WTC11 (cell line): ENCODE results near the gene GPX4. TPM values are rescaled to one million over a fixed set of nuclear protein-coding genes. Genes with fewer than 3 reads are reported as not detected.

Experiments
- ATAC-seq: fragments of 200-7000 bp; cut with Tn5 transposase; 2 replicates; pipeline ENCODE4 v1.10.0; 2021; ENCODE audit warnings: mild to moderate bottlenecking, moderate library complexity
- CTCF ChIA-PET: fragments of 300-600 bp; sonication (Branson Sonifier 250); formaldehyde crosslinking; loops from one replicate; lab custom pipeline; 2021; ENCODE audit warnings: antibody characterized with exemption; lab: Charles Lee
- POLR2A ChIA-PET: fragments of 350-600 bp; sonication (Branson Sonifier 250); formaldehyde crosslinking; loops from one replicate; lab custom pipeline; 2021; ENCODE audit warnings: antibody characterized with exemption; lab: Charles Lee
- DNase-seq: peaks from one replicate; pipeline ENCODE4 v3.0.0; 2021; ENCODE audit warnings: low spot score
- H3K27ac Mint-ChIP-seq: 2 replicates; pipeline ENCODE4 v1.8.0; 2021; ENCODE audit warnings: mixed read lengths
- H3K27me3 Mint-ChIP-seq: 2 replicates; pipeline ENCODE4 v1.8.0; 2021; ENCODE audit warnings: low read depth, mild to moderate bottlenecking, moderate library complexity, mixed read lengths
- H3K36me3 Mint-ChIP-seq: 2 replicates; pipeline ENCODE4 v1.8.0; 2021; ENCODE audit warnings: mixed read lengths
- H3K4me1 Mint-ChIP-seq: 2 replicates; pipeline ENCODE4 v1.8.0; 2022; ENCODE audit warnings: mixed read lengths
- H3K4me3 Mint-ChIP-seq: 2 replicates; pipeline ENCODE4 v1.8.0; 2021; ENCODE audit warnings: mild to moderate bottlenecking, moderate library complexity, mixed read lengths
- H3K9me3 Mint-ChIP-seq: 2 replicates; pipeline ENCODE4 v1.8.0; 2021; ENCODE audit warnings: mixed read lengths
- FOXP1 ChIP-seq: sonication (generic); formaldehyde crosslinking; IDR thresholded peaks from 2 replicates; pipeline ENCODE4 v1.8.0; 2022; ENCODE audit warnings: missing genetic modification reagents, mild to moderate bottlenecking, moderate library complexity, borderline replicate concordance
- GABPB1 ChIP-seq: sonication (generic); formaldehyde crosslinking; IDR thresholded peaks from 2 replicates; pipeline ENCODE4 v1.8.1; 2023; ENCODE audit warnings: mild to moderate bottlenecking, missing genetic modification reagents
- GRHL2 ChIP-seq: fragments of 250-450 bp; sonication (Bioruptor Pico); IDR thresholded peaks from 2 replicates; pipeline ENCODE4 v1.8.0; 2022; ENCODE audit warnings: mild to moderate bottlenecking, moderate library complexity; ENCODE audit not compliant: insufficient replicate concordance, severe bottlenecking
- HMGA2 ChIP-seq: fragments of 250-450 bp; sonication (Bioruptor Pico); IDR thresholded peaks from 2 replicates; pipeline ENCODE4 v1.4.0; 2021; ENCODE audit warnings: mild to moderate bottlenecking, moderate library complexity
- NFE2L1 ChIP-seq: sonication (generic); formaldehyde crosslinking; IDR thresholded peaks from 2 replicates; pipeline ENCODE4 v1.8.1; 2023; ENCODE audit warnings: missing genetic modification reagents
- NFYB ChIP-seq: sonication (generic); formaldehyde crosslinking; conservative IDR thresholded peaks from 2 replicates; pipeline ENCODE4 v1.8.0; 2022; ENCODE audit warnings: low read depth, missing genetic modification reagents
- NR1H2 ChIP-seq: sonication (generic); formaldehyde crosslinking; IDR thresholded peaks from 2 replicates; pipeline ENCODE4 v1.9.0; 2021; ENCODE audit warnings: mild to moderate bottlenecking, moderate library complexity, missing genetic modification reagents
- RORB ChIP-seq: fragments of 250-450 bp; sonication (Bioruptor Pico); IDR thresholded peaks from 2 replicates; pipeline ENCODE4 v1.9.0; 2021; ENCODE audit warnings: mild to moderate bottlenecking
- ZNF263 ChIP-seq: sonication (generic); formaldehyde crosslinking; IDR thresholded peaks from 2 replicates; pipeline ENCODE4 v1.8.1; 2022; ENCODE audit warnings: low read depth, mild to moderate bottlenecking, moderate library complexity, missing genetic modification reagents
- total RNA-seq: library from RNA; stranded (reverse); gene quantifications from 3 replicates; pipeline ENCODE4 v1.2.3, GENCODE V29; 2021
- TF ChIP-seq, protein P1 (sequence below): sonication (generic); formaldehyde crosslinking; conservative IDR thresholded peaks from 2 replicates; pipeline ENCODE4 v1.8.1; 2023; ENCODE audit warnings: mild to moderate bottlenecking, low read depth, missing genetic modification reagents, moderate library complexity
- TF ChIP-seq, protein P2 (sequence below): fragments of 250-450 bp; sonication (Bioruptor Pico); conservative IDR thresholded peaks from 2 replicates; pipeline ENCODE4 v1.9.0; 2021; ENCODE audit warnings: mild to moderate bottlenecking
- TF ChIP-seq, protein P3 (sequence below): sonication (generic); formaldehyde crosslinking; IDR thresholded peaks from 2 replicates; pipeline ENCODE4 v1.8.1; 2023; ENCODE audit warnings: mild to moderate bottlenecking, missing genetic modification reagents
- TF ChIP-seq, protein P4 (sequence below): sonication (generic); formaldehyde crosslinking; IDR thresholded peaks from 2 replicates; pipeline ENCODE4 v1.8.1; 2023; ENCODE audit warnings: mild to moderate bottlenecking, moderate library complexity, missing genetic modification reagents
- TF ChIP-seq, protein P5 (sequence below): sonication (generic); formaldehyde crosslinking; IDR thresholded peaks from 2 replicates; pipeline ENCODE4 v1.8.0; 2022; ENCODE audit warnings: missing genetic modification reagents
- TF ChIP-seq, protein P6 (sequence below): sonication (generic); formaldehyde crosslinking; IDR thresholded peaks from 2 replicates; pipeline ENCODE4 v1.8.1; 2022; ENCODE audit warnings: mild to moderate bottlenecking, missing genetic modification reagents, moderate library complexity, borderline replicate concordance
- TF ChIP-seq, protein P7 (sequence below): sonication (generic); formaldehyde crosslinking; IDR thresholded peaks from 2 replicates; pipeline ENCODE4 v1.8.0; 2022; ENCODE audit warnings: mild to moderate bottlenecking, missing genetic modification reagents

GPX4 gene
- total RNA-seq, 1 experiment from 2014 or later = 363 TPM

DNA sequence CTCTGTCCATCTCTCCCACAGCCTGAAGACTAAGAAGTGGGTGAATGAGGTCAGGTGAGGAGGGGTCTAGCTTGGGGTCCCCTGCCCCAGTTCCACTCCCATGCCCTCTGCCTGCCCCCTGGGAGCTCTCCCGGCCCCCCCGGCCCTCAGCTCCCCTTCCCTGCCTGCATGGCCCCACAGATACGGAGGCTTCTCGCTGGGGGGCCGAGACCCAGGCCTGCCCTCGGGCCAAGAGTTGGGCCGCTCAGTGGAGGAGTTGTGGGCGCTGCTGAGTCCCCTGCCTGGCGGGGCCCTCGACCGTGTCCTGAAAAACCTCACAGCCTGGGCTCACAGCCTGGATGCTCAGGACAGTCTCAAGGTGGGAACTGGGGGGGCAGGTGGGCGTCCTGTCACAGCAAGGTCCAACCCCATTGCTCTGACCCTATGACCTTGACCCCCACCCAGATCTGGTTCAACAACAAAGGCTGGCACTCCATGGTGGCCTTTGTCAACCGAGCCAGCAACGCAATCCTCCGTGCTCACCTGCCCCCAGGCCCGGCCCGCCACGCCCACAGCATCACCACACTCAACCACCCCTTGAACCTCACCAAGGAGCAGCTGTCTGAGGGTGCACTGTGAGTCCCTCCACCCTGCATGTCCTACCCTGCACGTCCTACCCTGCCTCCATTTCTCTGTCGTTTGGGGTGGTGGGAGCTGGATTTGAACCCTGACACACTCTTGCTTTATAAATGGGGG, 47.7 kb upstream of the GPX4 start (continued):
- TF ChIP-seq, protein P1, sequence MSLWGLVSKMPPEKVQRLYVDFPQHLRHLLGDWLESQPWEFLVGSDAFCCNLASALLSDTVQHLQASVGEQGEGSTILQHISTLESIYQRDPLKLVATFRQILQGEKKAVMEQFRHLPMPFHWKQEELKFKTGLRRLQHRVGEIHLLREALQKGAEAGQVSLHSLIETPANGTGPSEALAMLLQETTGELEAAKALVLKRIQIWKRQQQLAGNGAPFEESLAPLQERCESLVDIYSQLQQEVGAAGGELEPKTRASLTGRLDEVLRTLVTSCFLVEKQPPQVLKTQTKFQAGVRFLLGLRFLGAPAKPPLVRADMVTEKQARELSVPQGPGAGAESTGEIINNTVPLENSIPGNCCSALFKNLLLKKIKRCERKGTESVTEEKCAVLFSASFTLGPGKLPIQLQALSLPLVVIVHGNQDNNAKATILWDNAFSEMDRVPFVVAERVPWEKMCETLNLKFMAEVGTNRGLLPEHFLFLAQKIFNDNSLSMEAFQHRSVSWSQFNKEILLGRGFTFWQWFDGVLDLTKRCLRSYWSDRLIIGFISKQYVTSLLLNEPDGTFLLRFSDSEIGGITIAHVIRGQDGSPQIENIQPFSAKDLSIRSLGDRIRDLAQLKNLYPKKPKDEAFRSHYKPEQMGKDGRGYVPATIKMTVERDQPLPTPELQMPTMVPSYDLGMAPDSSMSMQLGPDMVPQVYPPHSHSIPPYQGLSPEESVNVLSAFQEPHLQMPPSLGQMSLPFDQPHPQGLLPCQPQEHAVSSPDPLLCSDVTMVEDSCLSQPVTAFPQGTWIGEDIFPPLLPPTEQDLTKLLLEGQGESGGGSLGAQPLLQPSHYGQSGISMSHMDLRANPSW (CRISPR knock-in tag) = no peak
- no peak for TF ChIP-seq HMGA2 (CRISPR knock-in tag)
- TF ChIP-seq, protein P2, sequence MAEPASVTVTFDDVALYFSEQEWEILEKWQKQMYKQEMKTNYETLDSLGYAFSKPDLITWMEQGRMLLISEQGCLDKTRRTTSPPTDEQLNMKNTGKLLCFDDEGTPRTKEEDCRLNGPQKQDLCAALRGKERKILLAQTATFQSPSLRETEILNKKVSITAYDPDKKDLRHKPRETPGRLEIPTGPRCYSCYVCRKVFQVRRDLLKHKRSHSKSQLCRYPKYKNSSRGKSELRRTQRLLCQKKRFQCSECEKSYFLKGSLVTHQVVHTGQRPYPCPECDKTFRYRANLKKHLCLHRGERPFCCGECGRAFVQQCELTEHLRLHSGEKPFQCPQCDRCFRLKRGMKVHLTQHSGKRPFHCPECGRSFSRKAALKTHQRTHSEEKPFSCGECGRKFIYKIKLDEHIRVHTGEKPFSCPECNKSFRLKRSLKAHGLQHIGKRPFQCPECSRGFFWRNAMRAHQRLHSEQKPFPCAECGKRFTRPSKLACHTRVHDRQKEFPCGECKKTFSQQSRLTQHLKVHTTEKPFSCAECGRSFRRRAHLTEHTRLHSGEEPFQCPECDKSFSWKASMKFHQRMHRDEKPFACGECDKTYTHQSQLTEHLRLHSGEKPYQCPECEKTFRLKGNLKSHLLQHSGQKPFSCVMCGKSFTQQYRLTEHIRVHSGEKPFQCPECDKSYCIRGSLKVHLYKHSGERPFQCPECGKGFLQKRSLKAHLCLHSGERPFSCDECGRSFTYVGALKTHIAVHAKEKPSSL (CRISPR knock-in tag) = no peak
- TF ChIP-seq, protein P3, sequence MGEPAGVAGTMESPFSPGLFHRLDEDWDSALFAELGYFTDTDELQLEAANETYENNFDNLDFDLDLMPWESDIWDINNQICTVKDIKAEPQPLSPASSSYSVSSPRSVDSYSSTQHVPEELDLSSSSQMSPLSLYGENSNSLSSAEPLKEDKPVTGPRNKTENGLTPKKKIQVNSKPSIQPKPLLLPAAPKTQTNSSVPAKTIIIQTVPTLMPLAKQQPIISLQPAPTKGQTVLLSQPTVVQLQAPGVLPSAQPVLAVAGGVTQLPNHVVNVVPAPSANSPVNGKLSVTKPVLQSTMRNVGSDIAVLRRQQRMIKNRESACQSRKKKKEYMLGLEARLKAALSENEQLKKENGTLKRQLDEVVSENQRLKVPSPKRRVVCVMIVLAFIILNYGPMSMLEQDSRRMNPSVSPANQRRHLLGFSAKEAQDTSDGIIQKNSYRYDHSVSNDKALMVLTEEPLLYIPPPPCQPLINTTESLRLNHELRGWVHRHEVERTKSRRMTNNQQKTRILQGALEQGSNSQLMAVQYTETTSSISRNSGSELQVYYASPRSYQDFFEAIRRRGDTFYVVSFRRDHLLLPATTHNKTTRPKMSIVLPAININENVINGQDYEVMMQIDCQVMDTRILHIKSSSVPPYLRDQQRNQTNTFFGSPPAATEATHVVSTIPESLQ (CRISPR knock-in tag) = no peak
- TF ChIP-seq, protein P4, sequence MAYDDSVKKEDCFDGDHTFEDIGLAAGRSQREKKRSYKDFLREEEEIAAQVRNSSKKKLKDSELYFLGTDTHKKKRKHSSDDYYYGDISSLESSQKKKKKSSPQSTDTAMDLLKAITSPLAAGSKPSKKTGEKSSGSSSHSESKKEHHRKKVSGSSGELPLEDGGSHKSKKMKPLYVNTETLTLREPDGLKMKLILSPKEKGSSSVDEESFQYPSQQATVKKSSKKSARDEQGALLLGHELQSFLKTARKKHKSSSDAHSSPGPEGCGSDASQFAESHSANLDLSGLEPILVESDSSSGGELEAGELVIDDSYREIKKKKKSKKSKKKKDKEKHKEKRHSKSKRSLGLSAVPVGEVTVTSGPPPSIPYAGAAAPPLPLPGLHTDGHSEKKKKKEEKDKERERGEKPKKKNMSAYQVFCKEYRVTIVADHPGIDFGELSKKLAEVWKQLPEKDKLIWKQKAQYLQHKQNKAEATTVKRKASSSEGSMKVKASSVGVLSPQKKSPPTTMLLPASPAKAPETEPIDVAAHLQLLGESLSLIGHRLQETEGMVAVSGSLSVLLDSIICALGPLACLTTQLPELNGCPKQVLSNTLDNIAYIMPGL = no peak
- TF ChIP-seq, protein P5, sequence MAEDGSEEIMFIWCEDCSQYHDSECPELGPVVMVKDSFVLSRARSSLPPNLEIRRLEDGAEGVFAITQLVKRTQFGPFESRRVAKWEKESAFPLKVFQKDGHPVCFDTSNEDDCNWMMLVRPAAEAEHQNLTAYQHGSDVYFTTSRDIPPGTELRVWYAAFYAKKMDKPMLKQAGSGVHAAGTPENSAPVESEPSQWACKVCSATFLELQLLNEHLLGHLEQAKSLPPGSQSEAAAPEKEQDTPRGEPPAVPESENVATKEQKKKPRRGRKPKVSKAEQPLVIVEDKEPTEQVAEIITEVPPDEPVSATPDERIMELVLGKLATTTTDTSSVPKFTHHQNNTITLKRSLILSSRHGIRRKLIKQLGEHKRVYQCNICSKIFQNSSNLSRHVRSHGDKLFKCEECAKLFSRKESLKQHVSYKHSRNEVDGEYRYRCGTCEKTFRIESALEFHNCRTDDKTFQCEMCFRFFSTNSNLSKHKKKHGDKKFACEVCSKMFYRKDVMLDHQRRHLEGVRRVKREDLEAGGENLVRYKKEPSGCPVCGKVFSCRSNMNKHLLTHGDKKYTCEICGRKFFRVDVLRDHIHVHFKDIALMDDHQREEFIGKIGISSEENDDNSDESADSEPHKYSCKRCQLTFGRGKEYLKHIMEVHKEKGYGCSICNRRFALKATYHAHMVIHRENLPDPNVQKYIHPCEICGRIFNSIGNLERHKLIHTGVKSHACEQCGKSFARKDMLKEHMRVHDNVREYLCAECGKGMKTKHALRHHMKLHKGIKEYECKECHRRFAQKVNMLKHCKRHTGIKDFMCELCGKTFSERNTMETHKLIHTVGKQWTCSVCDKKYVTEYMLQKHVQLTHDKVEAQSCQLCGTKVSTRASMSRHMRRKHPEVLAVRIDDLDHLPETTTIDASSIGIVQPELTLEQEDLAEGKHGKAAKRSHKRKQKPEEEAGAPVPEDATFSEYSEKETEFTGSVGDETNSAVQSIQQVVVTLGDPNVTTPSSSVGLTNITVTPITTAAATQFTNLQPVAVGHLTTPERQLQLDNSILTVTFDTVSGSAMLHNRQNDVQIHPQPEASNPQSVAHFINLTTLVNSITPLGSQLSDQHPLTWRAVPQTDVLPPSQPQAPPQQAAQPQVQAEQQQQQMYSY (CRISPR knock-in tag) = no peak

DNA sequence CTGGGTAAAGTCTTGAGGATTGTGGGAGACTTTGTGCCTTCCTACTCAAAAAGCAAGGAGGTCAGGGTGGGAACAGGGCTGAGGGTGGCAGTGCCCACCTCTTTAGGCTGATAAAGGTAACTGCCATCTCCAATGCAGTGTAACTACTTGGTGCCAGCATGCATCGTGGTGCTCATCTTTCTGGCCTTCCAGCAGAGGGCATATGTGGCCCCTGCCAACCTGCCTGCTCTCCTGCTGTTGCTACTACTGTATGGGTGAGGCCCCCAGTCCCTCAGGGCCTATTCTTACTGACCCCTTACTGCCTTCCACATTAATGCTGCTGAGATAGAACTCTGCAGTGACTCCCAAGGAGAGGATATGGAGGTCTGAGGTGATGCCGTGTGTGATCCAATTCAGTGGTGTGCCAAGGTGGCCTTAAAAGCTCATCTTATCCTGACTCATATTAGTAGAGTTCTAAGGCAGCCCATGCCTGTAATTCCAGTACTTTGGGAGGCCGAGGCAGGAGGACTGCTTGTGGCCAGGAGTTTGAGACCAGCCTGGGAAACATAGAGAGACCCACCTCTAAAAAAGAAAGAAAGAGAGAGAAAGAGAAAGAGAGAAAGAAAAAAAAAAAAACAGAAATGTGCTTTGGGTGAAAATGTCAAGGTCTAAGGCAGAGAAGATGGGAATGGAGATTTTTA, 46.5 kb upstream of the GPX4 start:
- POLR2A ChIA-PET = interaction anchor here (0.5 kb wide), 1 partner anchor 243 kb away, joined by 3 read pairs; no protein-coding TSS in a partner anchor
- H3K9me3 Mint-ChIP-seq = peaks cover 29% of the 10 kb centered on the region
- H3K4me3 Mint-ChIP-seq = no peak overlapping the region
- H3K4me1 Mint-ChIP-seq = no peaks in the 10 kb centered on the region
- no peak overlapping the region for H3K27ac Mint-ChIP-seq
- peaks cover 4% of the 10 kb centered on the region for H3K27me3 Mint-ChIP-seq
- ATAC-seq (no peak), DNase-seq (no peak)
- H3K36me3 Mint-ChIP-seq = peaks cover 37% of the 10 kb centered on the region
- CTCF ChIA-PET = interaction anchor here (2.9 kb wide), 1 partner anchor 8 kb away, joined by 8 read pairs; no protein-coding TSS in a partner anchor
- no peak for TF ChIP-seq NFYB (CRISPR knock-in tag)
- TF ChIP-seq, protein P1 (CRISPR knock-in tag) = no peak
- TF ChIP-seq, protein P6, sequence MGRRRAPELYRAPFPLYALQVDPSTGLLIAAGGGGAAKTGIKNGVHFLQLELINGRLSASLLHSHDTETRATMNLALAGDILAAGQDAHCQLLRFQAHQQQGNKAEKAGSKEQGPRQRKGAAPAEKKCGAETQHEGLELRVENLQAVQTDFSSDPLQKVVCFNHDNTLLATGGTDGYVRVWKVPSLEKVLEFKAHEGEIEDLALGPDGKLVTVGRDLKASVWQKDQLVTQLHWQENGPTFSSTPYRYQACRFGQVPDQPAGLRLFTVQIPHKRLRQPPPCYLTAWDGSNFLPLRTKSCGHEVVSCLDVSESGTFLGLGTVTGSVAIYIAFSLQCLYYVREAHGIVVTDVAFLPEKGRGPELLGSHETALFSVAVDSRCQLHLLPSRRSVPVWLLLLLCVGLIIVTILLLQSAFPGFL = no peak
- TF ChIP-seq NR1H2 = no peak
- TF ChIP-seq, protein P7, sequence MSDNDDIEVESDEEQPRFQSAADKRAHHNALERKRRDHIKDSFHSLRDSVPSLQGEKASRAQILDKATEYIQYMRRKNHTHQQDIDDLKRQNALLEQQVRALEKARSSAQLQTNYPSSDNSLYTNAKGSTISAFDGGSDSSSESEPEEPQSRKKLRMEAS (CRISPR knock-in tag) = no peak
- TF ChIP-seq NFE2L1 = no peak
- TF ChIP-seq GRHL2 (CRISPR knock-in tag) = no peak
- TF ChIP-seq RORB = no peak
- no peak for TF ChIP-seq ZNF263 (CRISPR knock-in tag)
- no peak for TF ChIP-seq GABPB1 (CRISPR knock-in tag)
- no peak for TF ChIP-seq FOXP1 (CRISPR knock-in tag)
